Measurements from ENCODE around the gene FMC1. TPM values are rescaled to one million over a fixed set of nuclear protein-coding genes. Genes with fewer than 3 reads are reported as not detected.

Gene FMC1
- 6.3 and 8.3 TPM in 2 replicates for total RNA-seq

DNA sequence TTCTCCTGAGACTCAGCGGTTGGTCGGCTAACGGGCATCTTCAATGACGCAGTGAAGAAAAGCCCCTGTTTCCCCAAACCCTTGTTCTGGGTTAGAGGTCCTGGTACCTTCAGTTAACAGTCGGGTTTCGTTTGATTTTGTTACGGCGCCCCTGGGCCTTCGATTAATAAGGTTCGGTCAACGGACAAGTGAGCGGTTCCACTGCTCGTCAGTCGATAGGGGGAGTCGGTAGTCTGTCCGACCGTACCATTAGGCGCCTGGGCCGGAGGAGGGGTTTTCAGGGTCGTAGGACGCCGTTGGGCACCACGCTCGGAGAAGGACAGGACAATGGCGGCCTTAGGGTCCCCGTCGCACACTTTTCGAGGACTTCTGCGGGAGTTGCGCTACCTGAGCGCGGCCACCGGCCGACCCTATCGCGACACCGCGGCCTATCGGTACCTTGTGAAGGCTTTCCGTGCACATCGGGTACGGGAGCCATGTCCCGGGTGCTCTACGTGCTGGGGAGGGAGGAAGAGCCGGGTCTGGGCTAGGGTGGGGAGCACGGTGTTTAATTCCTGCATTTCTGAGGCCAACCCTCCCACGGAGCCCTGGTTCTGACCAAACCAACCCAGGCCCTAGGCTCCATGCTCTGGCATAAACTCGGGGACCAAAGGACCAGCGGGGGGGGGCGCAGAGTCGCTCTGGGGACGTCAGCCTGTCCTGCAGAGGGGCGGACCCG lies at the start of gene FMC1:
Gene FMC1, plus strand, starts transcription at position 280 of the 718 bp plus-strand sequence. Its CDS starts 48 bp downstream, at position 328.

GRCh38 chr7:139359366-139360209 lies 18.5 kb downstream of the FMC1 start, which contains the start of gene LUC7L2:
TSS of gene LUC7L2 (plus strand) at chr7:139359894. CDS start at chr7:139360262, 368 bp downstream.

Small RNA genes within 50 kb of the gene (small RNA-seq; reads per million reads assigned to genes)
- gene RNU6-206P, result not detected

Other genes with a start within 250 kb of the FMC1 start
- 63.7 and 65.6 TPM in 2 replicates for gene ZC3HAV1, start 231.6 kb upstream of the FMC1 start, total RNA-seq
- gene UBN2, start 110.1 kb upstream of the FMC1 start, total RNA-seq, result 11.3 and 12.5 TPM in 2 replicates
- gene LUC7L2, start 18.6 kb downstream of the FMC1 start, total RNA-seq, result 77.2 and 77.9 TPM in 2 replicates
- 0.13 TPM in 1 of 2 replicates, not detected in the other for gene KLRG2, start 142.3 kb downstream of the FMC1 start, total RNA-seq
- gene CLEC2L, start 182.3 kb downstream of the FMC1 start, total RNA-seq, result not detected in 2 replicates